GM21717 (cell line): ENCODE measurements around the gene FAM229B.

Experiments
- ATAC-seq: cut with Tn5 transposase; IDR thresholded peaks from one replicate; pipeline ENCODE4 v1.9.1; 2021; ENCODE audit warnings: mild to moderate bottlenecking, moderate library complexity; ENCODE audit not compliant: unreplicated experiment

FAM229B gene

GRCh38 chr6:112141707-112142106 is 54.3 kb downstream of the FAM229B start:
- ATAC-seq = no peak

- no peak for ATAC-seq
Measured at GRCh38 chr6:112144145-112144926, 56.9 kb downstream of the FAM229B start.

- no peak for ATAC-seq
Measured at GRCh38 chr6:112145080-112145573, 57.7 kb downstream of the FAM229B start.

- ATAC-seq = no peak
Measured at GRCh38 chr6:112148103-112148502, 60.7 kb downstream of the FAM229B start.

- ATAC-seq = no peak
Measured at GRCh38 chr6:112149236-112149635, 61.8 kb downstream of the FAM229B start.

GRCh38 chr6:112149719-112150263 is 62.4 kb downstream of the FAM229B start:
- no peak for ATAC-seq

GRCh38 chr6:112150363-112150762 is 63.0 kb downstream of the FAM229B start:
- no peak for ATAC-seq
